SH-SY5Y (cell line): ENCODE data around the gene MCOLN1.

Source experiments
- GATA2 ChIP-seq: IDR thresholded peaks from 2 replicates; pipeline ENCODE4 v1.6.1; 2011; ENCODE audit warnings: mild to moderate bottlenecking, low read depth, low read length
- GATA3 ChIP-seq: IDR thresholded peaks from 2 replicates; pipeline ENCODE4 v1.6.1; 2011; ENCODE audit warnings: low read depth, mild to moderate bottlenecking, low read length, moderate library complexity

- TF ChIP-seq GATA3 = no peak
- TF ChIP-seq GATA2 = no peak
Measured at GRCh38 chr19:7529610-7530490, 7.4 kb downstream of the MCOLN1 start.
